Activated CD8-positive, alpha-beta T cell treated with anti-CD3 and anti-CD28 coated beads for 36 hours (primary cell): ENCODE measurements around the gene TTYH2. TPM values are rescaled to one million over a fixed set of nuclear protein-coding genes. Genes with fewer than 3 reads are reported as not detected.

ENCODE experiments used
- ATAC-seq: fragments of 200-7000 bp; cut with Tn5 transposase; one replicate; pipeline ENCODE4 v1.10.0; 2021; ENCODE audit warnings: mild to moderate bottlenecking, moderate library complexity
- CTCF ChIA-PET: fragments of 350-600 bp; sonication (Branson Sonifier 250); formaldehyde crosslinking; loops from one replicate; lab custom pipeline; 2021; ENCODE audit warnings: antibody characterized with exemption; lab: Charles Lee
- POLR2A ChIA-PET: fragments of 350-600 bp; sonication (Branson Sonifier 250); formaldehyde crosslinking; loops from one replicate; lab custom pipeline; 2021; ENCODE audit warnings: antibody characterized with exemption; lab: Charles Lee
- DNase-seq: peaks from one replicate; pipeline ENCODE4 v3.0.0-alpha.2; 2020
- H3K27ac Mint-ChIP-seq: one replicate; pipeline ENCODE4 v1.8.0; 2021; ENCODE audit warnings: mild to moderate bottlenecking, mixed read lengths
- H3K27me3 Mint-ChIP-seq: one replicate; pipeline ENCODE4 v1.8.0; 2021; ENCODE audit warnings: mixed read lengths
- H3K36me3 Mint-ChIP-seq: one replicate; pipeline ENCODE4 v1.8.0; 2021; ENCODE audit warnings: low read depth, mixed read lengths
- H3K4me1 Mint-ChIP-seq: one replicate; pipeline ENCODE4 v1.8.0; 2021; ENCODE audit warnings: low read depth, mixed read lengths
- H3K4me3 Mint-ChIP-seq: one replicate; pipeline ENCODE4 v1.8.0; 2021; ENCODE audit warnings: mild to moderate bottlenecking, moderate library complexity, mixed read lengths
- H3K9me3 Mint-ChIP-seq: one replicate; pipeline ENCODE4 v1.8.0; 2021; ENCODE audit warnings: mixed read lengths
- intact Hi-C: fragments of 100-400 bp; cut with micrococcal nuclease; formaldehyde crosslinking; loops from one replicate; pipeline ENCODE4 v1.10.0; 2022
- total RNA-seq, 2 experiments: library from RNA; stranded (reverse); gene quantifications; one replicate each; pipeline ENCODE4 v1.2.3, GENCODE V29; 2021
- TF ChIP-seq, protein P1 (sequence below): fragments of 200-600 bp; IDR thresholded peaks from one replicate; pipeline ENCODE4 v1.8.0; 2022; ENCODE audit warnings: antibody characterized with exemption, mild to moderate bottlenecking

The TTYH2 gene
- total RNA-seq, 2 experiments from 2014 or later = 3.4 to 4.9 TPM

DNA sequence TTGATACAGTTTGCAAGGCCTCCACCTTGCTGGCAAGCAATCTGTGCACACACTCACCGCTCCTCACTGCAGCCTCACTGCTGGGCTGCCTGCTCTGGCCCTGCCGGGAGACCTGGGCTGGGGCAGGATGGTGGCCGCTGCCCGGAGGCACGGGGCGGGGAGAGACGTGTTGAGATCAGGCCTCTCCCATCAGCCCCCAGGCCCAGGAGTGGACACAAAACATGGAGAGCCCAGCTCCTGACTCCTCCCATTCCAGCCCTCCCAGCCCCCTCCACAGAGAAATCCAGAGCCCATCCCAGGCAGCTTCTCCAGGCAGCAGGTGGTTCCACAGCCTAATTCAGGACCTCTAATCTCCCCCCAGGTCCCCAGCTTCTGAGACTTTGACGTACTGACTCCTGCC is 33.0 kb upstream of the TTYH2 start:
- ChIA-PET POLR2A (no interaction called here), CTCF (interaction anchor here (0.8 to 3.0 kb wide), 3 partner anchors 19 to 95 kb away, joined by 3 to 10 read pairs (median 9); no protein-coding TSS in a partner anchor)
- TF ChIP-seq, protein P1, sequence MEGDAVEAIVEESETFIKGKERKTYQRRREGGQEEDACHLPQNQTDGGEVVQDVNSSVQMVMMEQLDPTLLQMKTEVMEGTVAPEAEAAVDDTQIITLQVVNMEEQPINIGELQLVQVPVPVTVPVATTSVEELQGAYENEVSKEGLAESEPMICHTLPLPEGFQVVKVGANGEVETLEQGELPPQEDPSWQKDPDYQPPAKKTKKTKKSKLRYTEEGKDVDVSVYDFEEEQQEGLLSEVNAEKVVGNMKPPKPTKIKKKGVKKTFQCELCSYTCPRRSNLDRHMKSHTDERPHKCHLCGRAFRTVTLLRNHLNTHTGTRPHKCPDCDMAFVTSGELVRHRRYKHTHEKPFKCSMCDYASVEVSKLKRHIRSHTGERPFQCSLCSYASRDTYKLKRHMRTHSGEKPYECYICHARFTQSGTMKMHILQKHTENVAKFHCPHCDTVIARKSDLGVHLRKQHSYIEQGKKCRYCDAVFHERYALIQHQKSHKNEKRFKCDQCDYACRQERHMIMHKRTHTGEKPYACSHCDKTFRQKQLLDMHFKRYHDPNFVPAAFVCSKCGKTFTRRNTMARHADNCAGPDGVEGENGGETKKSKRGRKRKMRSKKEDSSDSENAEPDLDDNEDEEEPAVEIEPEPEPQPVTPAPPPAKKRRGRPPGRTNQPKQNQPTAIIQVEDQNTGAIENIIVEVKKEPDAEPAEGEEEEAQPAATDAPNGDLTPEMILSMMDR = no peak
- Mint-ChIP-seq H3K4me1 (no peaks in the 10 kb centered on the region), H3K27ac (no peak overlapping the region), H3K36me3 (no peaks in the 10 kb centered on the region), H3K27me3 (peaks cover 18% of the 10 kb centered on the region), H3K9me3 (no peaks in the 10 kb centered on the region), H3K4me3 (no peak overlapping the region)
- ATAC-seq (no peak), DNase-seq (no peak)
- intact Hi-C loops = no loop called here

GRCh38 chr17:74181341-74181740 is 32.0 kb upstream of the TTYH2 start:
- Mint-ChIP-seq H3K36me3 (no peaks in the 10 kb centered on the region), H3K4me1 (no peaks in the 10 kb centered on the region), H3K9me3 (no peaks in the 10 kb centered on the region), H3K27me3 (peaks cover 19% of the 10 kb centered on the region), H3K27ac (no peak overlapping the region), H3K4me3 (no peak overlapping the region)
- POLR2A ChIA-PET = no interaction called here
- intact Hi-C loops = no loop called here
- DNase-seq = no peak
- no peak for ATAC-seq
- TF ChIP-seq, protein P1 = no peak
- CTCF ChIA-PET = interaction anchor here (2.3 to 3.0 kb wide), 2 partner anchors 18 to 91 kb away, joined by 9 to 10 read pairs; no protein-coding TSS in a partner anchor

DNA sequence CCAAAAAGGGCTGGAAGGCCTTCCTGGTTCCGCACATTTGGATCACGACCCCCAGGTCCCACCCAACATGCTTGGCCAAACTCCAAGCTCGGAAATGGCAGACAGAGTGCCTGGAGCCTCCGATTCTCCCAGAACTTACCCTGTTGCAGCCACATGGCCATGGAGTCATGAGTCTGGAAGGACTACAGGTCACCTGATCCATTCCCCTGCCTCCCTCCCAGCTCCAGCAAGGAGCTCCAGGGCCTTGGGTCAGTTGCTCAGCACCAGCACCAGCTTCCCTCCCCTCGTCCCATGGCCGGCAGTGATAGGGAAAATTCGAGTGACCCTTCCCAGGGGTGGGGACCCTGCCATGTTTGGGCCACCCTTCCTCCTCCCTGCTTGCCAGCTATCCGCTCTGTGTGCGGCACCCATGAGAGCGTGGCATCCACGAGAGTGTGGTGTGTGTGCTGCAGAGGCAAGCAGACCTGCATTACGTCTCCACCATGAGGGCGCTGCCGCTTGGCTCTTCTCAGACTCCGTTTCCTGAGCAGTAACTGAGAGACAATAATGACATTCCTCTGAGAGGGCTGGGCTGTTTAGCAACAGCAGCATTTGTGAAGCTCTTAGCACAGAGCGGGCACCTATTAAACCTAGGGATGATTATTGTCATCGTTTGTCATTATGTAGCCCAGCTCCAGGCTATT is 31.2 kb upstream of the TTYH2 start:
- peaks cover 10% of the 10 kb centered on the region for H3K27me3 Mint-ChIP-seq
- no peak for ATAC-seq
- CTCF ChIA-PET = interaction anchor here (1.0 to 3.0 kb wide), 2 partner anchors 17 to 92 kb away, joined by 3 to 10 read pairs; no protein-coding TSS in a partner anchor

GRCh38 chr17:74183411-74183810 is 30.0 kb upstream of the TTYH2 start:
- CTCF ChIA-PET = no interaction called here
- DNase-seq (no peak), ATAC-seq (no peak)
- TF ChIP-seq, protein P1 = no peak
- Mint-ChIP-seq H3K27ac (no peak overlapping the region), H3K4me1 (no peaks in the 10 kb centered on the region), H3K36me3 (no peaks in the 10 kb centered on the region), H3K9me3 (no peaks in the 10 kb centered on the region), H3K27me3 (peaks cover 12% of the 10 kb centered on the region), H3K4me3 (no peak overlapping the region)
- POLR2A ChIA-PET = no interaction called here
- intact Hi-C loops = no loop called here

More for the DNA sequence above, 31.2 kb upstream of the TTYH2 start:
- intact Hi-C loops = no loop called here
- Mint-ChIP-seq H3K4me3 (no peak overlapping the region), H3K9me3 (no peaks in the 10 kb centered on the region), H3K4me1 (no peaks in the 10 kb centered on the region), H3K36me3 (no peaks in the 10 kb centered on the region), H3K27ac (no peak overlapping the region)
- TF ChIP-seq, protein P1 = no peak
- POLR2A ChIA-PET = no interaction called here
- no peak for DNase-seq

GRCh38 chr17:74185571-74186185 is 27.7 kb upstream of the TTYH2 start:
- H3K9me3 Mint-ChIP-seq = no peaks in the 10 kb centered on the region
- intact Hi-C loops = no loop called here
- H3K4me1 Mint-ChIP-seq = no peaks in the 10 kb centered on the region
- ChIA-PET CTCF (interaction anchor here (7.1 kb wide), 1 partner anchor 14 kb away, joined by 50 read pairs; no protein-coding TSS in a partner anchor), POLR2A (no interaction called here)
- DNase-seq = no peak
- no peak overlapping the region for H3K4me3 Mint-ChIP-seq
- H3K27me3 Mint-ChIP-seq = peaks cover 12% of the 10 kb centered on the region
- no peaks in the 10 kb centered on the region for H3K36me3 Mint-ChIP-seq
- H3K27ac Mint-ChIP-seq = no peak overlapping the region
- TF ChIP-seq, protein P1 = no peak
- ATAC-seq = no peak
